Peyer's patch (tissue), 4 donors: ENCODE measurements around the gene LIPA. TPM values are rescaled to one million over a fixed set of nuclear protein-coding genes. Genes with fewer than 3 reads are reported as not detected.
A peak's percentile ranks its signal among the peaks of the same experiment; 100 is the strongest.
"Not testable (repeated sequence)": the region's sequence is repeated elsewhere in the genome, so short reads cannot be mapped to it uniquely, and the experiment has no call there.

ENCODE experiments used
- DNase-seq, 3 donors: peaks; one replicate each; pipeline ENCODE4 v3.0.0-alpha.2; 2017 to 2019
- H3K27ac ChIP-seq, 4 donors: fragments of 200-600 bp; sonication (generic); one replicate each; pipeline ENCODE4 v1.5.1; 2016 to 2019
- H3K27me3 ChIP-seq, 2 donors: fragments of 200-600 bp; sonication (generic); one replicate each; pipeline ENCODE4 v1.5.1; 2019
- H3K36me3 ChIP-seq, 3 donors: fragments of 200-600 bp; sonication (generic); one replicate each; pipeline ENCODE4 v1.5.1; 2016 to 2019
- H3K4me1 ChIP-seq, 4 donors: fragments of 200-600 bp; sonication (generic); one replicate each; pipeline ENCODE4 v1.5.1; 2016 to 2019
- H3K4me3 ChIP-seq, 4 donors: fragments of 200-600 bp; sonication (generic); 1 replicate in 3 of 4; 2 replicates in 1 of 4; pipeline ENCODE4 v1.5.1; 2016 to 2019; ENCODE audit warnings: mild to moderate bottlenecking in 1 of 4
- H3K9me3 ChIP-seq, 4 donors: fragments of 200-600 bp; sonication (generic); one replicate each; pipeline ENCODE4 v1.5.1; 2016 to 2019; ENCODE audit warnings: mild to moderate bottlenecking in 1 of 4
- CTCF ChIP-seq, 6 experiments: fragments of 450-650 bp in 4 of 6; fragments of 200-600 bp in 2 of 6; sonication (generic) in 1 of 6; IDR thresholded peaks; one replicate each; pipeline ENCODE4 v1.5.1; 2017 to 2019; ENCODE audit warnings: antibody characterized with exemption in 6 of 6, mild to moderate bottlenecking in 3 of 6, moderate library complexity in 1 of 6
- POLR2A ChIP-seq, 2 donors: fragments of 450-650 bp; IDR thresholded peaks; one replicate each; pipeline ENCODE4 v1.5.1; 2017; ENCODE audit warnings: antibody characterized with exemption in 2 of 2, mild to moderate bottlenecking in 2 of 2, moderate library complexity in 2 of 2
- total RNA-seq, 4 donors: library from RNA; depleted of rRNA; stranded (reverse); fragments of >200 nt; gene quantifications; one replicate each; pipeline ENCODE4 v1.1.0, GENCODE V29; 2016

Gene LIPA
- total RNA-seq, 4 donors from 2014 or later: 30.5 to 349 (median 116) TPM

GRCh38 chr10:89296220-89296648 lies 44.7 kb upstream of the LIPA start:
- TF ChIP-seq CTCF (IDR thresholded peaks at IDR 0.05): no peak
- TF ChIP-seq POLR2A (IDR thresholded peaks at IDR 0.05): no peak
- Histone ChIP-seq H3K27me3 (no peaks in the 10 kb centered on the region), H3K9me3 (no peaks in the 10 kb centered on the region), H3K36me3 (no peaks in the 10 kb centered on the region), H3K4me1 (peaks cover 0 to 4% (median 0%) of the 10 kb centered on the region in 4 donors), H3K4me3 (no peak overlapping the region), H3K27ac (peak overlapping the region in 3 of 4 donors; percentile 58 to 65 (median 60))
- peak in 1 of 3 donors; percentile 17 for DNase-seq

GRCh38 chr10:89295597-89295996 lies 44.0 kb upstream of the LIPA start:
- Histone ChIP-seq H3K9me3 (no peaks in the 10 kb centered on the region), H3K36me3 (no peaks in the 10 kb centered on the region), H3K27me3 (no peaks in the 10 kb centered on the region), H3K4me1 (no peaks in the 10 kb centered on the region), H3K27ac (peak overlapping the region in 2 of 4 donors; percentile 58 to 60), H3K4me3 (no peak overlapping the region)
- no peak for DNase-seq
- TF ChIP-seq CTCF (IDR thresholded peaks at IDR 0.05) (no peak), POLR2A (IDR thresholded peaks at IDR 0.05) (no peak)

GRCh38 chr10:89294721-89295239 lies 43.2 kb upstream of the LIPA start:
- H3K9me3 ChIP-seq: no peaks in the 10 kb centered on the region
- H3K4me3 ChIP-seq: no peak overlapping the region
- no peaks in the 10 kb centered on the region for H3K27me3 ChIP-seq
- no peak overlapping the region for H3K27ac ChIP-seq
- no peaks in the 10 kb centered on the region for H3K4me1 ChIP-seq
- no peak for DNase-seq
- TF ChIP-seq CTCF (IDR thresholded peaks at IDR 0.05): no peak
- no peak for TF ChIP-seq POLR2A (IDR thresholded peaks at IDR 0.05)
- no peaks in the 10 kb centered on the region for H3K36me3 ChIP-seq

- not testable (repeated sequence) for DNase-seq, H3K27me3 ChIP-seq, H3K36me3 ChIP-seq, H3K4me1 ChIP-seq, H3K4me3 ChIP-seq, H3K9me3 ChIP-seq
- H3K27ac ChIP-seq: peak overlapping the region in 1 of 4 donors; percentile 76
These were observed 33.7 kb upstream of the LIPA start for GRCh38 chr10:89285303-89285702.

- H3K27ac ChIP-seq: peak overlapping the region in 3 of 4 donors; percentile 2 to 76 (median 9)
- not testable (repeated sequence) for H3K4me1 ChIP-seq, DNase-seq, H3K9me3 ChIP-seq, H3K4me3 ChIP-seq, H3K36me3 ChIP-seq, H3K27me3 ChIP-seq
These were observed 33.1 kb upstream of the LIPA start for GRCh38 chr10:89284711-89285110.

GRCh38 chr10:89283936-89284475 lies 32.4 kb upstream of the LIPA start:
- H3K9me3 ChIP-seq: no peaks in the 10 kb centered on the region
- peak overlapping the region; percentile 1 to 76 (median 39) for H3K27ac ChIP-seq
- no peaks in the 10 kb centered on the region for H3K27me3 ChIP-seq
- TF ChIP-seq POLR2A (IDR thresholded peaks at IDR 0.05): no peak
- TF ChIP-seq CTCF (IDR thresholded peaks at IDR 0.05): no peak
- H3K4me3 ChIP-seq: no peak overlapping the region
- no peaks in the 10 kb centered on the region for H3K36me3 ChIP-seq
- H3K4me1 ChIP-seq: peaks cover 0 to 5% (median 0%) of the 10 kb centered on the region in 4 donors
- DNase-seq: peak in 1 of 3 donors; percentile 58
